Skeletal muscle satellite cell (primary cell): Measurements from ENCODE around the gene STKLD1.

ENCODE experiments used
- H3K27me3 ChIP-seq: 2 replicates; pipeline ENCODE4 v1.7.0; 2013; ENCODE audit warnings: low read length; ENCODE audit not compliant: control insufficient read depth, insufficient read depth
- H3K36me3 ChIP-seq: 2 replicates; pipeline ENCODE4 v1.7.0; 2013; ENCODE audit warnings: mild to moderate bottlenecking, control low read depth, low read length; ENCODE audit not compliant: insufficient read depth
- H3K4me1 ChIP-seq: 2 replicates; pipeline ENCODE4 v1.7.0; 2013; ENCODE audit warnings: low read length; ENCODE audit not compliant: control insufficient read depth, insufficient read depth
- H3K4me2 ChIP-seq: 2 replicates; pipeline ENCODE4 v1.7.0; 2013; ENCODE audit warnings: mild to moderate bottlenecking, low read length
- H3K4me3 ChIP-seq: 2 replicates; pipeline ENCODE4 v1.7.0; 2013; ENCODE audit warnings: low read length
- H3K9ac ChIP-seq: 2 replicates; pipeline ENCODE4 v1.7.0; 2013; ENCODE audit warnings: mild to moderate bottlenecking, low read depth, low read length, moderate library complexity
- H3K9me3 ChIP-seq: replicated peaks from 2 replicates; pipeline ENCODE4 v1.7.0; 2013; ENCODE audit warnings: mild to moderate bottlenecking, control low read depth, low read length

The STKLD1 gene

GRCh38 chr9:133355881-133356357 is 20.2 kb upstream of the STKLD1 start:
- H3K4me2 ChIP-seq = peak overlapping the region; percentile 96
- H3K4me3 ChIP-seq = peak overlapping the region; percentile 90
- H3K4me1 ChIP-seq = peaks cover 32% of the 10 kb centered on the region
- peaks cover 45% of the 10 kb centered on the region for H3K36me3 ChIP-seq
- H3K9ac ChIP-seq = peak overlapping the region; percentile 88
- no peaks in the 10 kb centered on the region for H3K9me3 ChIP-seq
- no peaks in the 10 kb centered on the region for H3K27me3 ChIP-seq

GRCh38 chr9:133356391-133357091 is 19.6 kb upstream of the STKLD1 start, which contains the start of the genes SURF1 and SURF2:
TSS of gene SURF1 (minus strand) at chr9:133356487. CDS start at chr9:133356453, 34 bp downstream.
TSS of gene SURF2 (plus strand) at chr9:133356550. CDS start at chr9:133356593, 43 bp downstream.
- Histone ChIP-seq H3K4me2 (peak within 1 kb of the TSS; percentile 96), H3K36me3 (peaks cover 45% of the 10 kb centered on the region), H3K9ac (peak within 1 kb of the TSS; percentile 88), H3K4me1 (peaks cover 35% of the 10 kb centered on the region), H3K27me3 (no peaks in the 10 kb centered on the region), H3K4me3 (peak within 1 kb of the TSS; percentile 90), H3K9me3 (no peaks in the 10 kb centered on the region)

GRCh38 chr9:133357656-133358055 is 18.5 kb upstream of the STKLD1 start:
- H3K4me1 ChIP-seq = peaks cover 35% of the 10 kb centered on the region
- peak overlapping the region; percentile 82 for H3K4me2 ChIP-seq
- no peaks in the 10 kb centered on the region for H3K27me3 ChIP-seq
- no peak overlapping the region for H3K9ac ChIP-seq
- H3K9me3 ChIP-seq = no peaks in the 10 kb centered on the region
- H3K4me3 ChIP-seq = no peak overlapping the region
- H3K36me3 ChIP-seq = peaks cover 45% of the 10 kb centered on the region

GRCh38 chr9:133359399-133360175 is 16.6 kb upstream of the STKLD1 start:
- Histone ChIP-seq H3K9ac (no peak overlapping the region), H3K4me3 (no peak overlapping the region), H3K9me3 (no peaks in the 10 kb centered on the region), H3K4me2 (no peak overlapping the region), H3K27me3 (no peaks in the 10 kb centered on the region), H3K4me1 (peaks cover 35% of the 10 kb centered on the region), H3K36me3 (peaks cover 54% of the 10 kb centered on the region)

GRCh38 chr9:133360400-133361393 is 15.5 kb upstream of the STKLD1 start:
- H3K27me3 ChIP-seq = no peaks in the 10 kb centered on the region
- H3K36me3 ChIP-seq = peaks cover 65% of the 10 kb centered on the region
- no peak overlapping the region for H3K4me3 ChIP-seq
- H3K9me3 ChIP-seq = no peaks in the 10 kb centered on the region
- H3K4me1 ChIP-seq = peaks cover 26% of the 10 kb centered on the region
- H3K4me2 ChIP-seq = peak overlapping the region; percentile 8
- peak overlapping the region; percentile 15 for H3K9ac ChIP-seq

GRCh38 chr9:133361507-133362092 is 14.6 kb upstream of the STKLD1 start:
- no peak overlapping the region for H3K9ac ChIP-seq
- H3K36me3 ChIP-seq = peaks cover 74% of the 10 kb centered on the region
- H3K4me2 ChIP-seq = no peak overlapping the region
- H3K27me3 ChIP-seq = no peaks in the 10 kb centered on the region
- H3K9me3 ChIP-seq = no peaks in the 10 kb centered on the region
- H3K4me1 ChIP-seq = peaks cover 26% of the 10 kb centered on the region
- H3K4me3 ChIP-seq = no peak overlapping the region

GRCh38 chr9:133362359-133363044 is 13.7 kb upstream of the STKLD1 start:
- Histone ChIP-seq H3K4me3 (no peak overlapping the region), H3K36me3 (peaks cover 82% of the 10 kb centered on the region), H3K9me3 (no peaks in the 10 kb centered on the region), H3K4me1 (peaks cover 24% of the 10 kb centered on the region), H3K9ac (no peak overlapping the region), H3K4me2 (no peak overlapping the region), H3K27me3 (no peaks in the 10 kb centered on the region)

- Histone ChIP-seq H3K4me3 (no peak overlapping the region), H3K4me1 (peaks cover 42% of the 10 kb centered on the region), H3K9ac (no peak overlapping the region)
These were observed 9.7 kb upstream of the STKLD1 start for GRCh38 chr9:133366435-133366834.

GRCh38 chr9:133367221-133367620 is 8.9 kb upstream of the STKLD1 start:
- Histone ChIP-seq H3K9ac (no peak overlapping the region), H3K4me3 (no peak overlapping the region), H3K4me1 (peaks cover 50% of the 10 kb centered on the region), H3K27me3 (no peaks in the 10 kb centered on the region), H3K4me2 (peak overlapping the region; percentile 76), H3K36me3 (peaks cover 85% of the 10 kb centered on the region), H3K9me3 (no peaks in the 10 kb centered on the region)

More at GRCh38 chr9:133366435-133366834, 9.7 kb upstream of the STKLD1 start:
- Histone ChIP-seq H3K36me3 (peaks cover 85% of the 10 kb centered on the region), H3K27me3 (no peaks in the 10 kb centered on the region), H3K4me2 (no peak overlapping the region), H3K9me3 (no peaks in the 10 kb centered on the region)

GRCh38 chr9:133367778-133368177 is 8.4 kb upstream of the STKLD1 start:
- Histone ChIP-seq H3K4me3 (peak overlapping the region; percentile 40), H3K36me3 (peaks cover 85% of the 10 kb centered on the region), H3K9me3 (no peaks in the 10 kb centered on the region), H3K4me1 (peaks cover 54% of the 10 kb centered on the region), H3K27me3 (no peaks in the 10 kb centered on the region), H3K4me2 (peak overlapping the region; percentile 76), H3K9ac (peak overlapping the region; percentile 49)
